ENCODE data around the gene SLC35E2B.
"Not testable (repeated sequence)": the region's sequence is repeated elsewhere in the genome, so short reads cannot be mapped to it uniquely, and the experiment has no call there.

The SLC35E2B gene

DNA sequence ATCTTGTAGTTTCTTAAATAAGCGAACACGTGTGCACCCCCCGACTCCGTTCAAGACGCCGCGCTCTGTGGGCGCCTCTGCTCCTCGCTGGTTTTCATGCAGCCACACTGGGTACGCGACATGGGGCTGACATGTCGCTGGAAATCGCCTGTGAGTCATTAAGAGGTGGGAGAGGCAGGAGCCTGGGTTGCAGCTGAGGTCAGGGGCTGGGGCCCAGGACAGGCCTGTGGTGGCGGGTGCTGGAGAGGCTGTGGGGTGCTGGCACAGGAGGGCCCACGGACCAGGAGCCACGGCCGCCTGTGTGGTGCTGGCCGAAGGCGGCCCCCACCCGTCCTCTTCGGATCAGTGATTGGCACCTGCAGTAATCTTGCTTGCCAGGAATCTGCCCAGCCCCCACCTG lies 17.8 kb downstream of the SLC35E2B start:
- not testable (repeated sequence) for DNase-seq (ENCODE audit: low spot score)

- no peak for DNase-seq (ENCODE audit: low spot score)
Measured at GRCh38 chr1:1672181-1672965, 20.2 kb downstream of the SLC35E2B start.

GRCh38 chr1:1671365-1672119 lies 21.1 kb downstream of the SLC35E2B start:
- DNase-seq (ENCODE audit: low spot score) = no peak

- DNase-seq (ENCODE audit: low spot score) = no peak
Measured at GRCh38 chr1:1670866-1671265, 21.7 kb downstream of the SLC35E2B start.

DNA sequence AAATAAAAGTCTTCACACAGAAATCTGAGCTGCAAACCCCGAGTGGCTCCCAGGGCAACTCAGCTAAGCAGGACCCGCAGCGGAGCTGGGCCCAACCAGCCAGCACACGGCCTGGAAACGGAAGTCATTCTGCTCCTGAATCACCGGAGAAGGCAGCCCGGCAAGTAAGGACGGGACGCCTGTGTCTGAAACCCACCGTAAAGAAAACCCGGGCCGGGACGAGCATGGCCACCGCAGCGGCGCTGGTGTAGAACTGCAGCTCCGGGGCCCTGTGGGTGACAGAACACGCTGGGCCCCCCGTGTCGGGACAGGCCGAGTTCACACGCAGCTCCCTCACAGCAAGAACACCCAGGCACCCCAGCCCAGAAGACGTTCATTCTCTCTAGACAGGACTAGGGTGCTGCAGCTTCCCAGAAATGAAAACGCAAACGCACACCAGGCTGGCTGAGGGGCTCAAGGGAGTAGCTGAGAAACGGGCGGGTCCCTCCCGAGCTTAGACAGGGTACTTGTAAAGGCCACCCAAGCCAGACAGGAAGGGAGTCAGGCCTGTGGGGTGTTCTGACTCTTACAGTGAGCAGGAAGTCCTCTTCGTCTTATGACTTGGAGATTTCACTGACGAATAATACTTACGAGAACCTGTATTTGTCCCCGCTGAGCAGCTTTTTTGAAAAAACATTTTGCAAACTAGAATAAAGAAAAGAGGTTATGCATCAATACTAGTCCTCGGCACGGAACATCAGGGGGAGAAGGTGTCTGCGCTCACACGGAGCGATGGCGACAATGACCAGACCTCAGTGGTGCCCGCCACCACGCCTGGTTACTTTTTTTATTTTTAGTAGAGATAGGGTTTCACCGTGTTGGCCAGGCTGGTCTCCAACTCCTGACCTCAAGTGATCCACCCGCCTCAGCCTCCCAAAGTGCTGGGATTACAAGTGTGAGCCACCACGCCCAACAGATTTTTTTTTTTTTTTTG lies 22.8 kb downstream of the SLC35E2B start:
- DNase-seq (ENCODE audit: low spot score) = no peak

DNA sequence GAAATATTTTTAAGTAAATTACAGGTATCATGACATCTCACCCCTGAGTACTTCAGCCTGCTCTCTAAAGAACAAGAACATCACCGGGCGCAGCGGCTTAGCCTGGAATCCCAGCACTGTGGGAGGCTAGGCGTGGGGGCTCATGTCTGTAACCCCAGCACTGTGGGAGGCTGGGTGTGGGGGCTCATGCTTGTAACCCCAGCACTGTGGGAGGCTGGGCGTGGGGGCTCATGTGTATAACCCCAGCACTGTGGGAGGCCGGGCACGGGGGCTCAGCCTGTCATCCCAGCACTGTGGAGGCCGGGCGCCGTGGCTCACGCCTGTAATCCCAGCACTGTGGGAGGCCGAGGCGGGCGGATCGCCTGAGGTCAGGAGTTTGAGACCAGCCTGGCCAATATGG lies 26.1 kb downstream of the SLC35E2B start:
- no peak for DNase-seq (ENCODE audit: low spot score)

DNA sequence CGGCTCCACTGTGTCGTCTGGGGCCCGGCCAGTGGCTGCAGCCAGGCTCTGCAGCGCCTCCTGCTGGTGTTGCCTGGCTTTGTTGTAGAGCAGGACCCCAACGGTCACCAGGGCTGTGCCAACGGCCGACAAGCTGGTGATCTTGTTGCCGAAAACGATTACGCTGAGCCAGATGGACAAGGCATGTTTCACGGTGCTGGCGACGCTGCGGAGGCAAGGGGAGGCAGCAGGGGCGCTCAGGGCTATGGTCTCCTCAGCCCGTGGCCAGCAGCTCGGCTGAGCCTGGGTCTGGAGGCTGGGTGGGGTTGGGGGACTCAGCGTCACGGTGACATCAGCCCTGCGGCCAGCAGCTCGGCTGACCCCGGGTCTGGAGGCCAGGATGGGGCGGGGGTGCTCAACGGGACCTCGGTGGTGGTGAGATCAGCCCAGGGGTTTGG lies 26.8 kb downstream of the SLC35E2B start:
- no peak for DNase-seq (ENCODE audit: low spot score)

GRCh38 chr1:1664941-1665814 lies 27.4 kb downstream of the SLC35E2B start:
- no peak for DNase-seq (ENCODE audit: low spot score)

DNA sequence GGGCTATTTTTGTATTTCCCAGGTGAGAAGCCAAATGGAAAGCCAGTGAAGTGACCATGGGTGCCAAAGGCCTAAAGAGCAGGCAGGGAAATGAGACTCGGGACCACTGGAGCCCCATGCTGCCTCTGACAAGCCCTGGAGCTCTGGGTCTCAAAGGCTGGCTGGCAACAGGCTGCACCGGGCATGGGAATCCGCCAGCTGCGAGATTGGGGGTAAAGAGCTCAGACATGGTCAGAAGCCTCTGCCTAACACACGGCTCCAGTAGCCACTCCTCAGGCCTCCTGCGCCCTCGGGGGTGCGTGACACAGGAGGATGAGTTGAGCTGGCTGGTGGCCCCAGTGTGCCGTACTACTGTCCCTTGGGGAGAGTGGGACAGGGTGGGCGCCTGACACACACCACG lies 28.3 kb downstream of the SLC35E2B start:
- DNase-seq (ENCODE audit: low spot score) = not testable (repeated sequence)

- not testable (repeated sequence) for DNase-seq (ENCODE audit: low spot score)
Measured at GRCh38 chr1:1662830-1663560, 29.6 kb downstream of the SLC35E2B start.

GRCh38 chr1:1662392-1662791 lies 30.2 kb downstream of the SLC35E2B start:
- DNase-seq (ENCODE audit: low spot score) = not testable (repeated sequence)

DNA sequence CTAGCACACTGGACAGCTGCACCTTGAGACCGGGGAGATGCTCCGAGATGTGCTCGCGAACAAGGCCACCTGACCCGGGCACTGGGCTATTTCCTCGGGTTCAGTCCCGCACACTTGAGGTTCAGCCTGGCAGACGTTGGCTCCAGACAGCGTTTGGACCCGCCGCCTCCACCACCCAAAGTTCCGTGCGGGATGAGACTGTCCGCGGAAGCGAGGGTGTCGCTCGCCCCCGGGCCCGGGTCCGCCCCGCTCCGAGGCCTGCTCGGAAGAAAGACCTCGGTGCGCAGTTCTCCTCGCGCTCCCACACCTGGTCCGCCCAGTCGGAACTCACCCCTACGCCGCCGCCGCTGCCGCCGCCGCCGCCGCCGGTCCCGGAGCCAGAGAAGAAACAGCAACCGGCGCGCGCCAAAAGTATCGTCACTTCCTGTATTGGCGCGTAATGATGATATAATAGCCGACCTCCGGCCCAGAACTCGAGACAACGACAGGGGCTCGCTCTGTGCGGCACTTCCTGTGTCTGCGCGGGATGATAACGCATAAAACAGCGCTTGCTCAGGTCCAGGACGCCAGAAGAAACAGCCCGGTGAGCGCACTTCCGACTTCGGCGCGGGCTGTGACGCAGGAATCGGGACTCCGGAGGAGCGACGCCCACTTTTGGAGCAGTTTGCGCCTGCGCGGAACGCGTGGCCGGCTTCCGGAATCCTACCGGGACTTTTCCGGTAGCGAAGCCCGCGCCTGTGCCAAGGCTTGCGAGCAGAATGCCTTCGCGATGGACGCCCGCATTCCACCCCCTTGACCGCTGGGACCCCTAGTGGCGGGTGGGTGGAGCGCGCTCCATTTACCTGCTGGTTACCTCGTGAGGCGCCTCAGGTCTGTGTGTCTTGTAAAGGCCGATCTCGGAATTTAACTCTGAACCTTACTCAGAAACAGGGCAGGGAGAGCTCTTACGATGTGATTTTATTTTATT lies 33.7 kb downstream of the SLC35E2B start, which contains the start of gene CDK11B:
TSS of gene CDK11B (minus strand) at position 422 of the 967 bp plus-strand sequence. CDS start 1,519 bp downstream, outside the sequence.
- DNase-seq (ENCODE audit: low spot score) = peak; percentile 99

DNA sequence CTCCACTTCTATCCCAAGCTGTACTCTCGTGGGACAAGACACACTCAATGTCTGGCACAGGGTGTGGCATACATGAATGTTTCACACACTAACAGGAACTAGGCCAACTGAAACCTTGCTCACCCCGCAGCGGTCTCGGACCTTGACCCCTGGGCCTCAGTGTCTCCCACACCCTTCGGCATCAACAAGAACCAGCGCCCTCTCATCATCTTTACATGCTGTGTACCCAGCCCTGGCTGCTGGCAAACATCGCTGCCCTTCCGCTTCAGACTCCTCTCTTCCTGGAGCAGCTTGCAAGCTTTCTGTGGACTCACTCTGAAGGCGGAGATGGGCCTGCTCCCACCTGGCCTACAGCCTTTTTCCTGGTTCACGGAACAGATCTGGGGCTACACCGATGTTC lies 44.3 kb downstream of the SLC35E2B start:
- not testable (repeated sequence) for DNase-seq (ENCODE audit: low spot score)

GRCh38 chr1:1647567-1648241 lies 44.9 kb downstream of the SLC35E2B start:
- DNase-seq (ENCODE audit: low spot score) = not testable (repeated sequence)

GRCh38 chr1:1646326-1646725 lies 46.3 kb downstream of the SLC35E2B start:
- not testable (repeated sequence) for DNase-seq (ENCODE audit: low spot score)

GRCh38 chr1:1640711-1641461 lies 51.7 kb downstream of the SLC35E2B start:
- DNase-seq (ENCODE audit: low spot score) = not testable (repeated sequence)

DNA sequence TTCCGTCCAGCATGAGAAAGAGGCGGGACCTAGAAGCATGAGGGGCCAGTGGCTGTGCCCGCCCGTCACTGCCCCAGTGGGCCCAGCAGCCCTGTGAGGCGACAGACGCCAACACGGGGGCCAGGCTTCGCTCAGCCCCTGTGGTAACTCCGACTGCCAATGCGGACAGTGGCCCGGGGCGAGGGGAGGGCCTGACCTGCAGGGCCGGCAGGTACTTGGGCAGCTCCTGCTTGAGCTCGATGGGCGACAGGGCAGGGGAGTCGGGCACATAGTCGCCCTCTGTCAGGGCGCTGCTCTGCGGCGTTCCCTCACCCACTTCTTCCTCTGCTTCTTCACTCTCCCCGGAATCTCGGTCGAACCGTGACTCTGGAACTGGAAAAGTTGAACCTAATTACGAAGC lies 52.5 kb downstream of the SLC35E2B start:
- not testable (repeated sequence) for DNase-seq (ENCODE audit: low spot score)

DNA sequence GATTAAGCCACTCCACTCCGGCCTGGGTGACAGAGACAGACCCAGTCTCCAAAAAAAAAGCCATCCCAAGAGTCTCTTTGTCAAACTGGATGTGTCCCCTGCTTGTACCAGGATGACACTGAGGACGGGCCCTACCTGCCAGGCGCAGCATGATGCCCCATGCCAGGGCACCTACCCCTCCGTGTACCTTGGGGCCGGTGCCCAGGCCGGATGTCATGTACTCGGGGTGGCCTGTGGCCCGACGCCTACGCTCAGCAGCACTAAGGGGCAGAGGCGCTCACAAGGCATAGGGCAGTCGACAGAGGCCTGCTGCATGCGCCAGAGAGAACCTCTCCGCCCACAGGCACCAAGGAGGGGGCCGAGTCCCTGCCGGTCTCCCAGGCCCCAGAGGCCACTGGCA lies 53.2 kb downstream of the SLC35E2B start:
- DNase-seq (ENCODE audit: low spot score) = not testable (repeated sequence)

Data from NAMALWA (cell line).